Pancreas (tissue), 10 donors: Measurements from ENCODE around the gene ATP1A1. TPM values are rescaled to one million over a fixed set of nuclear protein-coding genes. Genes with fewer than 3 reads are reported as not detected.

Experiments used
- ATAC-seq, 4 donors: fragments of 200-7000 bp; cut with Tn5 transposase; one replicate each; pipeline versions ENCODE4 v1.8.0 to v1.9.1; 2020; ENCODE audit warnings: mild to moderate bottlenecking in 4 of 4, moderate library complexity in 4 of 4
- DNase-seq, 6 donors: peaks; one replicate each; pipeline ENCODE4 v3.0.0-alpha.2; 2020
- FAIRE-seq: peaks from 2 replicates; lab custom pipeline; 2012; peaks lifted over from hg19 to GRCh38; lab: Jason Lieb, UNC
- H3K27ac ChIP-seq, 4 donors: fragments of 200-600 bp; sonication (generic); 1 replicate in 3 of 4; 2 replicates in 1 of 4; pipeline versions ENCODE4 v1.5.0 to v1.8.0; 2020
- H3K27me3 ChIP-seq, 4 donors: fragments of 200-600 bp; one replicate each; pipeline ENCODE4 v1.8.0; 2021
- H3K36me3 ChIP-seq, 3 donors: fragments of 200-600 bp; sonication (generic) in 1 of 3; one replicate each; pipeline versions ENCODE4 v1.5.0 to v1.8.0; 2020 to 2021
- H3K4me1 ChIP-seq, 3 donors: fragments of 200-600 bp; one replicate each; pipeline ENCODE4 v1.8.0; 2021
- H3K4me3 ChIP-seq, 4 donors: fragments of 200-600 bp; sonication (generic) in 2 of 4; one replicate each; pipeline versions ENCODE4 v1.5.0 to v1.8.0; 2020 to 2021
- H3K9me3 ChIP-seq, 4 donors: fragments of 200-600 bp; one replicate each; pipeline ENCODE4 v1.8.0; 2021
- CTCF ChIP-seq, 4 donors: fragments of 200-600 bp; sonication (generic) in 3 of 4; IDR thresholded peaks; one replicate each; pipeline versions ENCODE4 v1.5.0 to v1.8.0; 2021; ENCODE audit warnings: antibody characterized with exemption in 4 of 4
- WGBS, 2 donors: extraction: QIAGEN DNeasy Blood & Tissue Kit; methylation state at CpG; one replicate each; pipeline ENCODE4 v1.1.7; 2013; 5-methylcytosine and 5-hydroxymethylcytosine counted together
- intact Hi-C, 3 donors: fragments of 100-400 bp; cut with DNase I; formaldehyde crosslinking; loops; one replicate each; pipeline versions ENCODE4 v1.11.1 to v1.14.2; 2022
- polyA plus RNA-seq, 2 donors: library from polyadenylated mRNA; stranded (reverse); fragments of 200-250 nt; gene quantifications; one replicate each; pipeline ENCODE4 v1.2.3, GENCODE V29; 2013
- total RNA-seq, 6 donors: library from RNA; stranded (reverse); fragmentation: NEBNext Ultra II Directional in 4 of 6; extraction: Animal tissue kit (Norgen Biotek cat#: 25700) in 4 of 6; gene quantifications; one replicate each; pipeline versions ENCODE4 v1.2.1 to v1.2.4, GENCODE V29; 2021 to 2023
- donor health status: healthy with polysubstance abuse.
- donor health status: DM: no; HTN: no; CAD: no; lungs with moderate emphysema.
- donor health status: DM: no; HTN: no; CAD: no.
- donor health status: control.
- donor health status: control.
- donor health status: Bipolar disorder and iron deficiency.
- donor health status: DM: yes; HTN: yes; CAD: no.
- donor health status: DM: no; HTN: no; CAD: no.
- donor health status: DM: no; HTN: no; CAD: no.
- donor health status: DM: yes; HTN: yes; CAD: no.

ATP1A1 gene
- total and polyA plus RNA-seq, 8 donors: 226 to 735 (median 490) TPM

- H3K9me3 ChIP-seq: no peaks in the 10 kb centered on the region
- WGBS, 2 donors: 22 to 23% methylated on average over 5 of the region's 5 CpGs
- TF ChIP-seq CTCF (IDR thresholded peaks at IDR 0.05): no peak
- FAIRE-seq (no peak), DNase-seq (peak in 2 of 6 donors; percentile 41 to 55), ATAC-seq (peak; percentile 4 to 48 (median 41))
- peaks cover 2 to 28% (median 21%) of the 10 kb centered on the region in 3 donors for H3K4me1 ChIP-seq
- intact Hi-C loops: loop anchor here in 2 of 3 donors (10.0 kb wide), 1 partner anchor 59 kb away; no protein-coding TSS in a partner anchor
- no peaks in the 10 kb centered on the region for H3K27me3 ChIP-seq
- H3K27ac ChIP-seq: peak overlapping the region; percentile 36 to 59 (median 50)
- no peak overlapping the region for H3K4me3 ChIP-seq
- H3K36me3 ChIP-seq: no peaks in the 10 kb centered on the region
These were observed 42.9 kb downstream of the ATP1A1 start for GRCh38 chr1:116415699-116416533.

GRCh38 chr1:116416854-116417513 lies 43.9 kb downstream of the ATP1A1 start:
- no peaks in the 10 kb centered on the region for H3K9me3 ChIP-seq

GRCh38 chr1:116417678-116418077 lies 44.6 kb downstream of the ATP1A1 start:
- no peaks in the 10 kb centered on the region for H3K9me3 ChIP-seq
- no peaks in the 10 kb centered on the region for H3K36me3 ChIP-seq
- H3K27me3 ChIP-seq: no peaks in the 10 kb centered on the region
- ATAC-seq (no peak), DNase-seq (no peak), FAIRE-seq (no peak)
- no peak for TF ChIP-seq CTCF (IDR thresholded peaks at IDR 0.05)
- intact Hi-C loops: loop anchor here in 2 of 3 donors (10.0 kb wide), 1 partner anchor 57 kb away; no protein-coding TSS in a partner anchor
- H3K27ac ChIP-seq: peak overlapping the region; percentile 43 to 72 (median 48)
- H3K4me1 ChIP-seq: peaks cover 2 to 20% (median 16%) of the 10 kb centered on the region in 3 donors
- peak overlapping the region; percentile 46 to 74 (median 59) for H3K4me3 ChIP-seq
- WGBS, 2 donors: 20 to 28% methylated on average over 6 of the region's 6 CpGs

More at GRCh38 chr1:116416854-116417513, 43.9 kb downstream of the ATP1A1 start:
- no peak for TF ChIP-seq CTCF (IDR thresholded peaks at IDR 0.05)
- 74 to 83% methylated on average over 4 of the region's 4 CpGs for WGBS, 2 donors
- no peak for DNase-seq
- Histone ChIP-seq H3K27ac (peak overlapping the region in 3 of 4 donors; percentile 36 to 59 (median 47)), H3K36me3 (no peaks in the 10 kb centered on the region), H3K27me3 (no peaks in the 10 kb centered on the region), H3K4me3 (no peak overlapping the region), H3K4me1 (peaks cover 2 to 26% (median 16%) of the 10 kb centered on the region in 3 donors)
- no peak for FAIRE-seq
- intact Hi-C loops: loop anchor here in 2 of 3 donors (10.0 kb wide), 1 partner anchor 58 kb away; no protein-coding TSS in a partner anchor
- no peak for ATAC-seq

- TF ChIP-seq CTCF (IDR thresholded peaks at IDR 0.05): no peak
- FAIRE-seq (no peak), ATAC-seq (peak; percentile 88 to 95 (median 91)), DNase-seq (peak; percentile 77 to 93 (median 82))
- H3K36me3 ChIP-seq: no peaks in the 10 kb centered on the region
- peak overlapping the region; percentile 46 to 74 (median 59) for H3K4me3 ChIP-seq
- H3K27me3 ChIP-seq: no peaks in the 10 kb centered on the region
- H3K4me1 ChIP-seq: peaks cover 2 to 20% (median 16%) of the 10 kb centered on the region in 3 donors
- WGBS, 2 donors: 1 to 6% methylated on average over 48 of the region's 48 CpGs
- intact Hi-C loops: loop anchor here in 2 of 3 donors (10.0 kb wide), 1 partner anchor 57 kb away; no protein-coding TSS in a partner anchor
- no peaks in the 10 kb centered on the region for H3K9me3 ChIP-seq
- peak overlapping the region; percentile 43 to 72 (median 48) for H3K27ac ChIP-seq
These were observed 45.2 kb downstream of the ATP1A1 start for GRCh38 chr1:116418091-116418830.
